ENCODE results near the gene PLXNB1.

GRCh38 chr3:48411606-48412374, 18.1 kb downstream of the PLXNB1 start:
- no peak for TF ChIP-seq CTCF (IDR thresholded peaks at IDR 0.05; ENCODE audit: low read depth, low read length)
- no peak for TF ChIP-seq POLR2A (IDR thresholded peaks at IDR 0.05; ENCODE audit: extremely low read depth, insufficient read length)
- no peak for TF ChIP-seq MAX (IDR thresholded peaks at IDR 0.05; ENCODE audit: low read depth, low read length)
- no peak for TF ChIP-seq MYC (IDR thresholded peaks at IDR 0.05; ENCODE audit: low read depth, low read length)
